HEK293T (cell line): ENCODE data around the gene ZNF91.
"Not testable (repeated sequence)": the region's sequence is repeated elsewhere in the genome, so short reads cannot be mapped to it uniquely, and the experiment has no call there.

Source experiments
- CTCF ChIA-PET: fragments of 350-600 bp; formaldehyde crosslinking; extraction: SDS; loops from one replicate; lab custom pipeline; 2021; ENCODE audit warnings: antibody characterized with exemption, inconsistent platforms; lab: Yijun Ruan, JAX
- POLR2A ChIA-PET: fragments of 350-600 bp; formaldehyde crosslinking; extraction: SDS; loops from one replicate; lab custom pipeline; 2020; ENCODE audit warnings: antibody characterized with exemption, inconsistent platforms; lab: Yijun Ruan, JAX
- DNase-seq: peaks from one replicate; pipeline ENCODE4 v3.0.0; 2012; ENCODE audit warnings: mixed read lengths; ENCODE audit errors: extremely low spot score
- ARNT ChIP-seq: fragments of 450-650 bp; IDR thresholded peaks from 2 replicates; pipeline ENCODE4 v1.6.1; 2017; ENCODE audit warnings: mild to moderate bottlenecking
- FOXA1 ChIP-seq: fragments of 450-650 bp; IDR thresholded peaks from 2 replicates; pipeline ENCODE4 v1.6.1; 2016; ENCODE audit warnings: mild to moderate bottlenecking
- FOXK2 ChIP-seq: fragments of 450-650 bp; IDR thresholded peaks from 2 replicates; pipeline ENCODE4 v1.6.1; 2016; ENCODE audit warnings: mild to moderate bottlenecking
- L3MBTL2 ChIP-seq: fragments of 450-650 bp; conservative IDR thresholded peaks from 2 replicates; pipeline ENCODE4 v1.6.1; 2016; ENCODE audit warnings: mild to moderate bottlenecking
- SP1 ChIP-seq: fragments of 450-650 bp; IDR thresholded peaks from 2 replicates; pipeline ENCODE4 v1.6.1; 2017
- SUZ12 ChIP-seq: fragments of 450-650 bp; IDR thresholded peaks from 2 replicates; pipeline ENCODE4 v1.6.1; 2016; ENCODE audit warnings: mild to moderate bottlenecking
- TARDBP ChIP-seq: fragments of 450-650 bp; IDR thresholded peaks from 2 replicates; pipeline ENCODE4 v1.6.1; 2016

ZNF91 gene

GRCh38 chr19:23294141-23294540, 101.1 kb downstream of the ZNF91 start:
- CTCF ChIA-PET, result no interaction called here

DNA sequence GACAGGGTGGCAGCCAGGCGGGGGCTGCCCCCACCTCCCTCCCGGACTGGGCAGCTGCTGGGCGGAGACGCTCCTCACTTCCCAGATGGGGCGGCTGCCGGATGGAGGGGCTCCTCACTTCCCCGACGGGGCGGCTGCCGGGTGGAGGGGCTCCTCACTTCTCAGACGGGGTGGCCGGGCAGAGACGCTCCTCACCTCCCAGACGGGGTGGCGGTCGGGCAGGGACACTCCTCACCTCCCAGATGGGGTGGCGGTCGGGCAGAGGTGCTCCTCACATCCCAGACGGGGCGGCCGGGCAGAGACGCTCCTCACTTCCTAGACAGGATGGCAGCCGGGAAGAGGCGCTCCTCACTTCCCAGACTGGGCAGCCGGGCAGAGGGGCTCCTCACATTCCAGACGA, 105.3 kb downstream of the ZNF91 start:
- CTCF ChIA-PET, result not testable (repeated sequence)

More at GRCh38 chr19:23294141-23294540, 101.1 kb downstream of the ZNF91 start:
- no peak for TF ChIP-seq TARDBP
- TF ChIP-seq ARNT, result no peak
- no peak for TF ChIP-seq FOXK2
- no peak for TF ChIP-seq FOXA1
- TF ChIP-seq L3MBTL2, result no peak
- TF ChIP-seq SUZ12, result no peak
- TF ChIP-seq SP1, result no peak
- POLR2A ChIA-PET, result no interaction called here
- no peak for DNase-seq

More for the DNA sequence above, 105.3 kb downstream of the ZNF91 start:
- POLR2A ChIA-PET, DNase-seq: not testable (repeated sequence)
